Measurements from ENCODE around the gene CHST12.
"Not testable (repeated sequence)": the region's sequence is repeated elsewhere in the genome, so short reads cannot be mapped to it uniquely, and the experiment has no call there.

Gene CHST12

DNA sequence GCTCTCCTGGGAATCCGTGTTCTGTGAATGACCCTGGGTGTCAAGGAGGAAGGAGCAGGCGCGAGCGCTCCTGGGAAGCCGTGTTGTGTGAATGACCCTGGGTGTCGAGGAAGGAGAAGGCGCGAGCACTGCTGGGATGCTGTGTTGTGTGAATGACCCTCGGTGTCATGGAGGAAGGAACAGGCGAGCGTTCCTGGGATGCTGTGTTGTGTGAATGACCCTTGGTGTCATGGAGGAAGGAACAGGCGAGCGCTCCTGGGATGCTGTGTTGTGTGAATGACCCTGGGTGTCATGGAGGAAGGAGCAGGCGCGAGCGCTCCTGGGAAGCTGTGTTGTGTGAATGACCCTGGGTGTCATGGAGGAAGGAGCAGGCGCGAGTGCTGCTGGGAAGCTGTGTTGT lies 25.3 kb upstream of the CHST12 start:
- DNase-seq (ENCODE audit: low read depth in 1 of 2, low spot score in 1 of 2) = not testable (repeated sequence)

GRCh38 chr7:2379161-2379560 lies 24.2 kb upstream of the CHST12 start:
- no peak for DNase-seq (ENCODE audit: low read depth in 1 of 2, low spot score in 1 of 2)

DNA sequence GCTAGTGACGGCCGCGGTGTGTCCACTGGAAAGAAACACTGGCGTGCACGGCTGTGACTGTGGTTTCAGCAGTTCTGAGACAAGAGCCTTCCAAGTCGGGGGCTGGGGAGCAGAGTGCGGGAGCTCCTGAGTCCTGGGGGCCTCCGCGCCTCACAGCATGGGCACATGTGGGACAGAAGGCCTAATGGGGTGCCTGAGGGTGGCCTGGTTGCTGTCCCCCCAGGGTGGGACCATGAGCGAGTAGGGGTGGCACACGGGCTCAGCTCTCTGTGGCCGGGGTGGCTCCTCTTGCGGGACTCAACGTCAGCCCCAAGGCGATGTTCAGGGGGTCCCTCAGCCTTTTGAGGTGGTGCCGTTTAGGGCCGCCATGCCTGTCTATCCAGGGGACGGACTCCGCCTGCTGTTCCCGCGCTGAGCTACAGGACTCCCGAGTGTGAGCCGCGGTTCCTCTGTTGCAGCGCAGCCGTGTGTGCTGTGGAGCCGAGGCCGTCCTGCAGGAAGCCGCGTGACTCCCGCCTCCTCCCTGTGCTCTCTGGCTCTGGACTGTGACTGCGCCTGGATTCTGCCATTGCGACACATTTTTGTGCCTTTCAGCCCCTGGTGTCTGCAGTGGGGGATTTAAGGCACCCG lies 23.5 kb upstream of the CHST12 start:
- DNase-seq (ENCODE audit: low read depth in 1 of 2, low spot score in 1 of 2) = no peak

DNA sequence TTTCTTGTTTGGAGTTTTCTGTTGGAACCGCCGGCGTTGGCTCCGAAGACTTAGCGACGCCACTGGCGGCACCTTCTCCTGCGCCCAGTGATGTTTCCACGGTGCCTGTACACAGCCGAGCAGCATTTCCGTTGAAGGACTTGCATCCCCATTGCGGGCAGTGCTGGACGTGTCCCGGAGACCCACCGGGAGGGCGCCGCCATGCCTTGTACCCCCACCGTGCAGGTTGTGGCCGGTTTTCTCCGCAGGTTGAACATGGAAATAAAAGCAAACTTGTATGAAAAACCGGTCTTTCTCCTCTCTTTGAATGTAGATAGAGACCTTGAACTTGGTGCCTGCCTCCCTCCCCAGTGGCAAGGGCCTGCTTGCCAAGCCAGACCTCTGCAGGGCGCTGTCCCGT lies 22.9 kb upstream of the CHST12 start:
- DNase-seq (ENCODE audit: low read depth in 1 of 2, low spot score in 1 of 2) = no peak

GRCh38 chr7:2381227-2381626 lies 22.2 kb upstream of the CHST12 start:
- DNase-seq (ENCODE audit: low read depth in 1 of 2, low spot score in 1 of 2) = no peak

- DNase-seq (ENCODE audit: low read depth in 1 of 2, low spot score in 1 of 2) = no peak
Observed at GRCh38 chr7:2381881-2382509, 21.4 kb upstream of the CHST12 start.

DNA sequence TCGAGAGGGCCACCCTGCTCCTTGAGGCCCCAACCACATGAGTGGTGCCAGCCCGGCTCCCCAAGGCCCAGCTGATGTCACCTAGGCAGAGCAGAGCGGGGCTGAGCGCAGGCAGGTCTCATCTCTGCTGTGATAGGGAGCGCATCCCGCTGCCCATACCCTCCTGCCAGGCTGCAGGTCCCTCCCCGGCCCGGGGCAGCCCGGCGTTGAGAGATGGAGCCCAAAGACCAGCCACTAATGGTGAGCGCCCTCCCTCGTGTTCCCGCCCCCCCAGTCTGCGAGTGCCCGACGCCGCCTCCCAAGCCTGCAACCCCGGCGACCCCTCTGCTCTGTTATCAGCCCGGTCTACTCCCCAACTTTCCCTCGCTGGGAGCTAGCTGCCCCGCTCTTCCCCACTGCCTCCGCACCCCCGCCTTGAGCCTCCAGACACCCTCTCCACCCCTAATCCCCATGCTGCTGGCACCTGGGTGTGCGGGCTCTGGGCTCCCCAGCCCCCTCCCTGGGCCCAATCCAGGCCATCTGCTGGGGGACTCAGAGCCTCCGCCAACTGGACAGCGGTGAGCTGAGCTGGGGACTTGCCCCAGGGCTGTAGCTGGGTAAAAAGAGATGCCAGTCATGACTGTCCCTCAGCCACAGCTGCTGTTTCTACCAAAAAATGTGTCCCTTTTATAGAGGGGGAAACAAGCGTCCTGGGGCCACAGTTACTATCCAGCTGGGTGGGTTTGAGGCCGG lies 19.7 kb upstream of the CHST12 start:
- DNase-seq (ENCODE audit: low read depth in 1 of 2, low spot score in 1 of 2) = no peak

- DNase-seq (ENCODE audit: low read depth in 1 of 2, low spot score in 1 of 2) = no peak
Observed at GRCh38 chr7:2384354-2385243, 18.8 kb upstream of the CHST12 start.

DNA sequence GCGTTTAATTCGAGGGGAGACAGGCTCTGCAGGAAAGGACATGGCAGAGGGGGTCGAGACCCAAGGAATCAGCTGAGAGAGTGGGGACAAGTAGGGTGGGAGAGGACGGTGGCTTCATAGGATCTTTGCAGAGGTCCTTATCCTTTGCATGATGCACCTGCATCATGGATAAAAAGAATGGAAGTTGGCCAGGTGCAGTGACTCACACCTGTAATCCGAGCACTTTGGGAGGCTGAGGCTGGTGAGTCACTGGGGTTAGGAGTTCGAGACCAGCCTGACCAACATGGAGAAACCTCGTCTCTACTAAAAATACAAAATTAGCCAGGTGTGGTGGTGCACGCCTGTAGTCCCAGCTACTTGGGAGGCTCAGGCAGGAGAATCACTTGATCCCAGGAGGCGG lies 17.3 kb upstream of the CHST12 start:
- not testable (repeated sequence) for DNase-seq (ENCODE audit: low read depth in 1 of 2, low spot score in 1 of 2)

DNA sequence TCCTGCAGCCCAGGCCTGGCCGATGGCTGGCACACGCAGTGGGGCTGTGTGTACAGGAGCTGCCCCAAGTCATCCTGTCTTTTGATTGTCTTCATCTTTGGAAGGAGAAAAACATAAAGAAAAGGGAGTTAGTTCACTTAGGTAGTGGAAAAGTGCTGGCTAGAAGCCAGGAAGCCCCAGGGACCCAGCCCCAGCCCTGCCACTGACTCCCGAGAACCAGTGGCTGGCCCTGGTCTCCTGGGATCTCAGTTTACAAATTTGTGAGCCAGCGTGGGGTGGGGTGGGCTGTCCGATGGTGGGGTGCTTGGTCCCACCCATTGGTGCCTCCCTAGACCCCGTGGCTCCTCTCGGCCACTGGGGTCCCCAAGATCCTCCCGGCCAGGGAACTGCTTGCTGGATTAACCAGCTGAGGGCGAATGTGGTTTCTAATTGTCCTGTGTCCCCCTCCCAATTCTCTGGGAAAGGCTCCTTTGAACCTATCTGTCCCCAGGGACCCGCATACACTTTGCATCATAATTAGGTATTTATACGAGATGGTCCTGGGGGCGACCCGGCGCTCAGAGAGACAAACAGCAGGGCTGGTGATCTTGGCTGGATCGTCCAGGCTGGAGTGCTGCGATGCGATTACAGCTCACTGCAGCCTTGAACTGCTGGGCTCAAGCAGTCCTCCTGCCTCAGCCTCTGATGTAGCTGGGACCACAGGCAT lies 16.3 kb upstream of the CHST12 start:
- no peak for DNase-seq (ENCODE audit: low read depth in 1 of 2, low spot score in 1 of 2)

DNA sequence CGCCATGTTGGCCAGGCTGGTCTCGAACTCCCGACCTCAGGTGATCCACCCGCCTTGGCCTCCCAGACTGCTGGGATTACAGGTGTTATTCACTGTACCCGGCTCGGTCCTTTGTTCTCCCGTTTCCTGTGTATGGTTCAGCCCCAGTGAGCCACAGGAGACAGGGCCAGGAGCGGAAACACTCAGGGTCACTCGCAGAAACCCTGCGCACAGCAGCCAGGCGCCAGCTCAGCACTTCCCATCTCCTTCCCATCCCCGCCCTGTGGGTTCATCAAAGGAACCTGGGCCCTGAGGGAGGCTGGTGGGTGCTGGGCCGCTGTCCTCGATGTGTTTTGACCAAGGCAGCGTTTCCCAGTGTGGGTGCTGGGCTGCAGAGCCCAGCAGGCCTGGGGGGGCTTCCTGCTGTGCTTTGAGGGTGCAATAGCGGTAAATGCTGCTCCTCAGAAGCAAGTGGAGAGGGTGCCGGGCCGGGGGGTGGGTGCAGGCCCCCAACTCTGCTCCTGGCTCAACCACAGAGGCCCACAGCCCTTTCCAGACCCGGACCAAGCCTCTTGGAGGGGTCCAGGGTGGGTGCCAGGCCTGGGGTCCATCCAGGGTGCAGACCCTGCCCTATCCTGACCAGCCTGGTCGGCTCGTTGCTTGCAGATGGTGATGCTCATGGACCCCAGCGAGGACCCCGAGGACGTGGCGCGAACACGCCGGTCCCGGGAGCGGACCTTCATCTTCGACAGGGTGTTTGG lies 15.3 kb upstream of the CHST12 start:
- no peak for DNase-seq (ENCODE audit: low read depth in 1 of 2, low spot score in 1 of 2)

GRCh38 chr7:2388637-2388954 lies 14.8 kb upstream of the CHST12 start:
- DNase-seq (ENCODE audit: low read depth in 1 of 2, low spot score in 1 of 2) = no peak

- not testable (repeated sequence) for DNase-seq (ENCODE audit: low read depth in 1 of 2, low spot score in 1 of 2)
Observed at GRCh38 chr7:2390020-2390816, 13.2 kb upstream of the CHST12 start.

- no peak for DNase-seq (ENCODE audit: low read depth in 1 of 2, low spot score in 1 of 2)
Observed at GRCh38 chr7:2393706-2394105, 9.7 kb upstream of the CHST12 start.

DNA sequence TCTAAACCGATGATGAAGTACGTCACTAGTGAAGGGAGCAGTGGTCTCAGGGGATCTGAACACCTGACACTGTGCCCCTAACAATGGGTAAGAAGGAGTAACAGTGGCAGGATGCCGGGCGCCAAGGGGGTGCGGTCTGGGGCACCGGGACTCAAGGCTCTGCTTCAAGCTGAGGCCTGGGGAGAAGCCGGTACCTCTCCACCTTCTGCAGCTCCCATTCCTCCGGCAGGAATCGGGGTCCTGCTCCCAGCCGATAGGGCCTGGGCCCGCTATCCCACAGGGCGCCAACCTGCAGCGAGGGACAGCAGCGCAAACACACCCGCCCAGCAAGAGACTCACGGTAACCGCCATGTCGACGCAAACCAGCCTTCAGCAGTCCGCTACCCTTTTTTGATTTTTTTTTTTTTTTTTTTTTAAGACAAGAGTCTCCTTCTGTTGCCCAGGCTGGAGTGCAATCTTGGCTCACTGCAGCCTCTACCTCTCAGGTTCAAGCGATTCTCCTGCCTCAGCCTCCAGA lies 8.8 kb upstream of the CHST12 start:
- no peak for DNase-seq (ENCODE audit: low read depth in 1 of 2, low spot score in 1 of 2)

GRCh38 chr7:2398506-2398905 lies 4.9 kb upstream of the CHST12 start:
- DNase-seq (ENCODE audit: low read depth in 1 of 2, low spot score in 1 of 2) = no peak

- no peak for DNase-seq (ENCODE audit: low read depth in 1 of 2, low spot score in 1 of 2)
Observed at GRCh38 chr7:2399848-2400587, 3.4 kb upstream of the CHST12 start.

DNA sequence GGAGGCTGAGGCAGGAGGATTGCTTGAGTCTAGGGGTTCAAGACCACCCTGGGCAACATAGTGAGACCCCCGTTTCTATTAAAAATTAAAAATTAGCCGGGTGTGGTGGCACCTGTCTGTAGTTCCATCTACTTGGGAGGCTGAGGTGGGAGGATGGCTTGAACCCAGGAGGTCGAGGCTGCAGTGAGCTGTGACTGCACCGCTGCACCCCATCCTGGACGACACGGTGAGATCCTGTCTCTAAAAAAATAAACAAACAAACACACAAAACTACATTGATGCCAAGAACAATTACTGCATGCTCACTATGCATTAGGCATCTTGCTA lies 761 bp upstream of the CHST12 start:
- DNase-seq (ENCODE audit: low read depth in 1 of 2, low spot score in 1 of 2) = no peak

Measured in activated T-helper 1 cell treated with anti-CD3 and anti-CD28 coated beads, Interleukin-2, amount 50 U/mL, for 16 hours (primary cell).